Peyer's patch (tissue), 4 donors: ENCODE results near the gene PTCH1.

Source experiments
- POLR2A ChIP-seq, 2 donors: fragments of 450-650 bp; IDR thresholded peaks; one replicate each; pipeline ENCODE4 v1.5.1; 2017; ENCODE audit warnings: antibody characterized with exemption in 2 of 2, mild to moderate bottlenecking in 2 of 2, moderate library complexity in 2 of 2
- TF ChIP-seq, protein P1 (sequence below), 6 experiments: fragments of 450-650 bp in 4 of 6; fragments of 200-600 bp in 2 of 6; sonication (generic) in 1 of 6; IDR thresholded peaks; one replicate each; pipeline ENCODE4 v1.5.1; 2017 to 2019; ENCODE audit warnings: antibody characterized with exemption in 6 of 6, mild to moderate bottlenecking in 3 of 6, moderate library complexity in 1 of 6

DNA sequence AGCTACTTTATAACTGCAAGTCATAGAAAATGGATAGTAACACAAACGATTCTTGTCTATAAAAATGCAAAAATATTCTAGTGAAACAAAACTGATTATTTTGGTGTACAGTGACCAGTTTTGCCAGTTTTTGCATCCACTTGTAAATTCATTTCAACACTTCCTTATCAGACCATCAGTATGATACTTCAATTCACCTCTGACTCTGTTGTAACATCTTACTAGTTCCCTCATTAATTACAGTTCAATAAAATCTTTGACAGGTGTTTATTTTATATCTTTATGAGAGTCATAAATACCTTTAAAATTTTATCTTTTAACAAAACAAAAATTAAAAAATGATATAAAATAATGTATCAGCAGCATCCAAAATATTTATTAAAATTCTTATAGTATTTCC, 13.1 kb upstream of the PTCH1 start:
- TF ChIP-seq, protein P1, sequence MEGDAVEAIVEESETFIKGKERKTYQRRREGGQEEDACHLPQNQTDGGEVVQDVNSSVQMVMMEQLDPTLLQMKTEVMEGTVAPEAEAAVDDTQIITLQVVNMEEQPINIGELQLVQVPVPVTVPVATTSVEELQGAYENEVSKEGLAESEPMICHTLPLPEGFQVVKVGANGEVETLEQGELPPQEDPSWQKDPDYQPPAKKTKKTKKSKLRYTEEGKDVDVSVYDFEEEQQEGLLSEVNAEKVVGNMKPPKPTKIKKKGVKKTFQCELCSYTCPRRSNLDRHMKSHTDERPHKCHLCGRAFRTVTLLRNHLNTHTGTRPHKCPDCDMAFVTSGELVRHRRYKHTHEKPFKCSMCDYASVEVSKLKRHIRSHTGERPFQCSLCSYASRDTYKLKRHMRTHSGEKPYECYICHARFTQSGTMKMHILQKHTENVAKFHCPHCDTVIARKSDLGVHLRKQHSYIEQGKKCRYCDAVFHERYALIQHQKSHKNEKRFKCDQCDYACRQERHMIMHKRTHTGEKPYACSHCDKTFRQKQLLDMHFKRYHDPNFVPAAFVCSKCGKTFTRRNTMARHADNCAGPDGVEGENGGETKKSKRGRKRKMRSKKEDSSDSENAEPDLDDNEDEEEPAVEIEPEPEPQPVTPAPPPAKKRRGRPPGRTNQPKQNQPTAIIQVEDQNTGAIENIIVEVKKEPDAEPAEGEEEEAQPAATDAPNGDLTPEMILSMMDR (IDR thresholded peaks at IDR 0.05) = no peak
- TF ChIP-seq POLR2A (IDR thresholded peaks at IDR 0.05) = no peak
